HL-60 (cell line): ENCODE results near the gene AP1B1.
A peak's percentile ranks its signal among the peaks of the same experiment; 100 is the strongest.

Experiments
- DNase-seq, 2 experiments: peaks; one replicate each; pipeline ENCODE4 v3.0.0-alpha.2; 2010 to 2020; ENCODE audit warnings: low read depth in 1 of 2, low spot score in 1 of 2
- H3K27ac ChIP-seq: fragments of 250-450 bp; sonication (Bioruptor Pico); replicated peaks from 2 replicates; pipeline ENCODE4 v1.5.1; 2020; ENCODE audit warnings: mild to moderate bottlenecking, moderate library complexity
- H3K27me3 ChIP-seq: fragments of 250-450 bp; sonication (Bioruptor Pico); 2 replicates; pipeline ENCODE4 v1.5.1; 2021; ENCODE audit warnings: mild to moderate bottlenecking, moderate library complexity; ENCODE audit not compliant: insufficient read depth, poor library complexity, severe bottlenecking
- H3K4me3 ChIP-seq: replicated peaks from 2 replicates; pipeline ENCODE4 v1.5.1; 2011; ENCODE audit warnings: mild to moderate bottlenecking, control low read depth, low read length; ENCODE audit not compliant: insufficient read depth
- GABPA ChIP-seq: IDR thresholded peaks from 2 replicates; pipeline ENCODE4 v1.6.1; 2012; ENCODE audit warnings: low read depth
- POLR2AphosphoS5 ChIP-seq: IDR thresholded peaks from 2 replicates; pipeline ENCODE4 v1.6.1; 2012; ENCODE audit warnings: low read depth
- SPI1 ChIP-seq: IDR thresholded peaks from 2 replicates; pipeline ENCODE4 v1.6.1; 2012; ENCODE audit warnings: low read depth, mild to moderate bottlenecking, borderline replicate concordance
- TF ChIP-seq, protein P1 (sequence below): IDR thresholded peaks from 2 replicates; pipeline ENCODE4 v1.6.1; 2012; ENCODE audit warnings: low read depth; ENCODE audit not compliant: insufficient replicate concordance
- TF ChIP-seq, protein P2 (sequence below): IDR thresholded peaks from one replicate; pipeline ENCODE4 v1.5.1; 2011; ENCODE audit warnings: low read length, control low read depth, inconsistent platforms; ENCODE audit not compliant: insufficient read depth

The AP1B1 gene

DNA sequence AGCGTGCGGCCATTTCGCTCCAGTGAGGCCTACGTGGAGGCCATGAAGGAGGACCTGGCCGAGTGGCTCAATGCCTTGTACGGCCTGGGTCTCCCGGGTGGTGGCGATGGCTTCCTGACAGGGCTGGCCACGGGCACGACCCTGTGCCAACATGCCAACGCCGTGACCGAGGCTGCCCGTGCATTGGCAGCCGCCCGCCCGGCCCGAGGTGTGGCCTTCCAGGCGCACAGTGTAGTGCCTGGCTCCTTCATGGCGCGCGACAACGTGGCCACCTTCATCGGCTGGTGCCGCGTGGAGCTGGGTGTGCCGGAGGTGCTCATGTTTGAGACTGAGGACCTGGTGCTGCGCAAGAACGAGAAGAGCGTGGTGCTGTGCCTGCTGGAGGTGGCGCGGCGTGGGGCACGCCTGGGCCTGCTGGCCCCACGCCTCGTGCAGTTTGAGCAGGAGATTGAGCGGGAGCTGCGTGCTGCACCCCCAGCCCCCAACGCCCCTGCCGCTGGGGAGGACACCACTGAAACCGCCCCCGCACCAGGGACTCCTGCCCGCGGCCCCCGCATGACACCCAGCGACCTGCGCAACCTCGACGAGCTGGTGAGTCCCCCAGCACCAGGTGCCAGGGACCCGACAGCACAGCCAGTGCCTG, 80.1 kb downstream of the AP1B1 start:
- Histone ChIP-seq H3K27me3 (peaks cover 28% of the 10 kb centered on the region), H3K27ac (no peak overlapping the region), H3K4me3 (no peak overlapping the region)
- TF ChIP-seq, protein P1, sequence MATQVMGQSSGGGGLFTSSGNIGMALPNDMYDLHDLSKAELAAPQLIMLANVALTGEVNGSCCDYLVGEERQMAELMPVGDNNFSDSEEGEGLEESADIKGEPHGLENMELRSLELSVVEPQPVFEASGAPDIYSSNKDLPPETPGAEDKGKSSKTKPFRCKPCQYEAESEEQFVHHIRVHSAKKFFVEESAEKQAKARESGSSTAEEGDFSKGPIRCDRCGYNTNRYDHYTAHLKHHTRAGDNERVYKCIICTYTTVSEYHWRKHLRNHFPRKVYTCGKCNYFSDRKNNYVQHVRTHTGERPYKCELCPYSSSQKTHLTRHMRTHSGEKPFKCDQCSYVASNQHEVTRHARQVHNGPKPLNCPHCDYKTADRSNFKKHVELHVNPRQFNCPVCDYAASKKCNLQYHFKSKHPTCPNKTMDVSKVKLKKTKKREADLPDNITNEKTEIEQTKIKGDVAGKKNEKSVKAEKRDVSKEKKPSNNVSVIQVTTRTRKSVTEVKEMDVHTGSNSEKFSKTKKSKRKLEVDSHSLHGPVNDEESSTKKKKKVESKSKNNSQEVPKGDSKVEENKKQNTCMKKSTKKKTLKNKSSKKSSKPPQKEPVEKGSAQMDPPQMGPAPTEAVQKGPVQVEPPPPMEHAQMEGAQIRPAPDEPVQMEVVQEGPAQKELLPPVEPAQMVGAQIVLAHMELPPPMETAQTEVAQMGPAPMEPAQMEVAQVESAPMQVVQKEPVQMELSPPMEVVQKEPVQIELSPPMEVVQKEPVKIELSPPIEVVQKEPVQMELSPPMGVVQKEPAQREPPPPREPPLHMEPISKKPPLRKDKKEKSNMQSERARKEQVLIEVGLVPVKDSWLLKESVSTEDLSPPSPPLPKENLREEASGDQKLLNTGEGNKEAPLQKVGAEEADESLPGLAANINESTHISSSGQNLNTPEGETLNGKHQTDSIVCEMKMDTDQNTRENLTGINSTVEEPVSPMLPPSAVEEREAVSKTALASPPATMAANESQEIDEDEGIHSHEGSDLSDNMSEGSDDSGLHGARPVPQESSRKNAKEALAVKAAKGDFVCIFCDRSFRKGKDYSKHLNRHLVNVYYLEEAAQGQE = no peak
- TF ChIP-seq GABPA (no peak), SPI1 (no peak), POLR2AphosphoS5 (no peak)
- TF ChIP-seq, protein P2, sequence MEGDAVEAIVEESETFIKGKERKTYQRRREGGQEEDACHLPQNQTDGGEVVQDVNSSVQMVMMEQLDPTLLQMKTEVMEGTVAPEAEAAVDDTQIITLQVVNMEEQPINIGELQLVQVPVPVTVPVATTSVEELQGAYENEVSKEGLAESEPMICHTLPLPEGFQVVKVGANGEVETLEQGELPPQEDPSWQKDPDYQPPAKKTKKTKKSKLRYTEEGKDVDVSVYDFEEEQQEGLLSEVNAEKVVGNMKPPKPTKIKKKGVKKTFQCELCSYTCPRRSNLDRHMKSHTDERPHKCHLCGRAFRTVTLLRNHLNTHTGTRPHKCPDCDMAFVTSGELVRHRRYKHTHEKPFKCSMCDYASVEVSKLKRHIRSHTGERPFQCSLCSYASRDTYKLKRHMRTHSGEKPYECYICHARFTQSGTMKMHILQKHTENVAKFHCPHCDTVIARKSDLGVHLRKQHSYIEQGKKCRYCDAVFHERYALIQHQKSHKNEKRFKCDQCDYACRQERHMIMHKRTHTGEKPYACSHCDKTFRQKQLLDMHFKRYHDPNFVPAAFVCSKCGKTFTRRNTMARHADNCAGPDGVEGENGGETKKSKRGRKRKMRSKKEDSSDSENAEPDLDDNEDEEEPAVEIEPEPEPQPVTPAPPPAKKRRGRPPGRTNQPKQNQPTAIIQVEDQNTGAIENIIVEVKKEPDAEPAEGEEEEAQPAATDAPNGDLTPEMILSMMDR = no peak
- no peak for DNase-seq

DNA sequence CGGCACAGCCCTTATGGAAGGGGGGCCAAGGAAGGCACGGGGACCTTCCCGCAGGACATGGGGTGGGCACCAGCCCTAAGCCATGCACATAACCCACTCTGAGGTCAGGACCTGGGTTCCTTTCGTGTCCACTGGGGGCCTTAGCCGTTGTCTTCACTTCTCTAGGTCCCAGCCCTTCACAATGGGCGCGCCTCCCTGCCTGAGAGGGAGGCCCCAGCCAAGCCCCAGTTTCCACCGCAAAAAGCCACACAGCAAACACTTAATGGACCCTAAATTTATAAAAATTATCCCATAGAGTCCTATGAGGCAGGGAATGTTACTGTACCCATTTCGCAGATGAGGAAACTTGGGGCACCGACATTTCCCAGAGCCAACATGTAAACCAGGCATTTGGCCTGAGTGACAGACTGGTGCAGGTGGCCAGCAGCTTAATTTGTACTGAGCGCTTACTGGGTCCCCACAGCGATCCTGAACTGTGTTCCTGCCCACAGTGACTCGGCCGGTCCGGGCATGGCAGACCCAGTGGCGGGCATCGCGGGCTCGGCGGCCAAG, 80.7 kb downstream of the AP1B1 start:
- no peak overlapping the region for H3K4me3 ChIP-seq
- H3K27me3 ChIP-seq = peaks cover 25% of the 10 kb centered on the region
- H3K27ac ChIP-seq = no peak overlapping the region
- TF ChIP-seq POLR2AphosphoS5 (no peak), SPI1 (no peak), GABPA (no peak)
- TF ChIP-seq, protein P1 = no peak
- TF ChIP-seq, protein P2 = no peak
- DNase-seq = no peak

DNA sequence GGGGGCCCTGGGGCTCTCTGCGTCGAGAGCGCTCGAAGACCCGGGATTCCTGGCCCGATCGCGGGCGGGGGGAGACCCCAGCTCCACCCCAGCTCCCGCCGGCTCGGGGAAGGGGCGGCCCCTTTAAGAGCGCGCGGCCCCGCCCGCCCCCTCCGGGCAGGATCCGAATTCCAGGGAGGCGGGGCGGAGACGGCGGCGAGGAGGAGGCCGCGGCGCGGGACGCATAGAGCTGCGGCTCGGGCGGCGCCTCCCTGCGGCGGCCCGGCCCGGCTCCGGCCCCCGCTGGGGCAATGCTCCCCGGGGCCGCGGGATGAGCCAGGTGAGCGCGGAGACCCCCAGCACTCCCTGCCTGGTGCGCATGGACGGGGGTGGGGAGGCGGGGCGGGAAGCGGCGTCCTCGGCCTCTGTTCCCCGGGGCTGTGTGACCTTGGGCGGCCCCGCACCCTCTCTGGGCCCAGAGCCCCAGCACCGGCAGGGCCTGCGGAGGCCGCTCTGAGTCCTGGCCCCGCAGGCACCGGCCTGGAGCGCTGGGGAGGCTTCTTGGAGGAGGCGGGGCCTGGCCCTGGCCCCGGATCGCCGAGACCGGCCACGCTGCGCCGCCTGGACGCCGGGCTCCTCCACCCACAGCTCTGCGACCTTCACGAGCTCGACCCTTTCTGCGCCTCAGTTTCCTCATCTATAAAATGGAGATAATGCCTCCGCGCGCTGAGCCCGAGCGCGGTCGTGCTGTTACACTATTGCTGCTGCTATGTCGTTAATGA, 81.4 kb downstream of the AP1B1 start:
- no peak overlapping the region for H3K27ac ChIP-seq
- H3K4me3 ChIP-seq = peak overlapping the region; percentile 46
- no peak for DNase-seq
- TF ChIP-seq SPI1 = no peak
- TF ChIP-seq, protein P2 = no peak
- TF ChIP-seq, protein P1 = no peak
- peaks cover 18% of the 10 kb centered on the region for H3K27me3 ChIP-seq
